Epithelial cell of prostate (primary cell): ENCODE results near the gene RNF169.
"Not testable (repeated sequence)": the region's sequence is repeated elsewhere in the genome, so short reads cannot be mapped to it uniquely, and the experiment has no call there.

Source experiments
- DNase-seq: peaks from one replicate; pipeline ENCODE4 v3.0.0-alpha.2; 2011; ENCODE audit warnings: low read depth, low spot score
- H3K27ac ChIP-seq: fragments of 450-650 bp; 2 replicates; pipeline ENCODE4 v1.5.1; 2017; ENCODE audit warnings: mild to moderate bottlenecking

The RNF169 gene

GRCh38 chr11:74726547-74727182, 22.0 kb upstream of the RNF169 start:
- peak; percentile 10 for DNase-seq
- no peak overlapping the region for H3K27ac ChIP-seq

- no peak for DNase-seq
Observed at GRCh38 chr11:74729397-74729796, 19.3 kb upstream of the RNF169 start.

GRCh38 chr11:74730571-74731260, 17.9 kb upstream of the RNF169 start:
- DNase-seq, result no peak
- no peak overlapping the region for H3K27ac ChIP-seq

More at GRCh38 chr11:74729397-74729796, 19.3 kb upstream of the RNF169 start:
- no peak overlapping the region for H3K27ac ChIP-seq

- DNase-seq, result no peak
Observed at GRCh38 chr11:74731301-74732094, 17.2 kb upstream of the RNF169 start, which contains the start of gene CHRDL2. Gene CHRDL2, minus strand, starts transcription at chr11:74731426. Its CDS starts 538 bp downstream, at chr11:74730888.

DNA sequence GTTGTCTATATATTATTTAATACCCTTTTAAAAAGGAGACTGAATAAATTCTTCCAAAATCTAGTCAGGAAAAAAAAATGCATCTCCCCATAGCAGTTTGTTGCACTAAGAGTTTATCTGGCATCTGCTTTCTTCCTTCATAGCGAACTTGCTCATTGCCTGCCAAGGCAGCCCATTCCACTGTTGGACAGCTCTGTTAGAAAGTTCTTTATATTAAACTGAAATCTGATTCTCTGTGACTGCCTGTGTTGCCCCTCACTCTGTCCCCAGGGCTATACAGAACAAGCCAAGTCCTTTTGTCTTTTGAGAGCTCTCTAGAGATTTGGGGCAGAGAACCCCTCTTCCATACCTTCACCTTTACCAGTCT, 14.1 kb upstream of the RNF169 start:
- DNase-seq, result no peak
- H3K27ac ChIP-seq, result no peak overlapping the region

More at GRCh38 chr11:74731301-74732094, 17.2 kb upstream of the RNF169 start, which contains the start of gene CHRDL2:
- no peak within 1 kb of the TSS for H3K27ac ChIP-seq

- no peak for DNase-seq
- H3K27ac ChIP-seq, result no peak overlapping the region
Observed at GRCh38 chr11:74735365-74735928, 13.2 kb upstream of the RNF169 start.

- DNase-seq, result no peak
- H3K27ac ChIP-seq, result no peak overlapping the region
Observed at GRCh38 chr11:74736031-74736430, 12.6 kb upstream of the RNF169 start.

GRCh38 chr11:74739546-74740270, 8.9 kb upstream of the RNF169 start:
- H3K27ac ChIP-seq, result no peak overlapping the region
- peak; percentile 12 for DNase-seq

DNA sequence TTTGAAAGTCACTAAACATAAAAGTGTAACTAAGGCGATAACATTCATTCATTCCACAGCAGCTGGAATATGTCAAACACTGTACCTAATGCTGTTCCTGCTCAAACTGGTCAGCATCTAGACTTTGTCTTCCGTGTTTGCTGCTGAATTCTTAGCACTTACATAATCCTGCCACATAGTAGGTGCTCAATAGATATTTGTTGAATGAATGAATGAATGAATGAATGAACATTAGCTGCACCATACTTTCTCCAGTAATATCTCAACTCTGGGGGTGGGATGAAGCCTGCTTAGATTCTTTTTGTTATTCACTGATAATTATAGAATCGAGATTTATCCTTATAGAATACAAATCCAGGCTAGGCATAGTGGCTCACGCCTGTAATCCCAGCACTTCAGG, 6.6 kb upstream of the RNF169 start:
- DNase-seq, result no peak
- no peak overlapping the region for H3K27ac ChIP-seq

- no peak for DNase-seq
Observed at GRCh38 chr11:74743640-74744039, 5.0 kb upstream of the RNF169 start.

DNA sequence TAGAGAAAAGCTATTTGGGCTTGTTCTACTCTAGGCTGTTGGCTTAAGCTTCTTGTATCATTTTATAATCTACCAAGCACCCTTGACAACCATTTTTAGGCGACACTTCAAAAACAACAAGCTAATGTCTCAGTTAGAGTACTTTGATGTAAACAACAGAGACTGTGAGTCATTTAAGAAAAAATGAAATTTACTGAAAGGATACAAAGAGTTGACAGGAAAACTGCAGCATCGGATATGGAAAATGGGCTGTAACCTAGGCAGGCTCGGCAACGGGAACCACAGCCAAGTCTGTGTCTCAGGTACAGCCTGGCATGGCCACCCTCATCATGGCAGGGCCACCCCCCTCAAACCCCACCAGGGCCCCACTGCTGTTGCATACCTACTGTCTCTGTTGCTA, 4.4 kb upstream of the RNF169 start:
- H3K27ac ChIP-seq, result no peak overlapping the region
- DNase-seq, result no peak

More at GRCh38 chr11:74743640-74744039, 5.0 kb upstream of the RNF169 start:
- no peak overlapping the region for H3K27ac ChIP-seq

DNA sequence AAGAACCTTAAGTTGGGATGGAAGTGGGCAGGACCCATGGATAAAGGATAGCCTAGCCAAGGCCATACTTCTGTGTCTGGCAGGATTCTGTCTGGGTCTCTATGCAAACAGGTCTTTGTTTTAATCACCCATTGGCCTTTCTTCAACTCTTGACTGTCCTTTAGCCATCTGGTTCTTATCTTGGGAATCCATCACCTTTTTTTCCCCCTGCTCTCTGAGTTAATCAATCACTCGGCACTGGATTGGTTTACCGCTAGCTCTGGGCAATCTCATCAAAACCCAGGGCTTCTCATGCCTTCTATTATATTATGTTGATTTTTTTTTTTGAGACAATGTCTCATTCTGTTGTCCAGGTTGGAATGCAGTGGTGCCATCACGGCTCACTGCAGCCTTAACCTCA, 1.8 kb upstream of the RNF169 start:
- H3K27ac ChIP-seq, result no peak overlapping the region
- DNase-seq, result no peak

DNA sequence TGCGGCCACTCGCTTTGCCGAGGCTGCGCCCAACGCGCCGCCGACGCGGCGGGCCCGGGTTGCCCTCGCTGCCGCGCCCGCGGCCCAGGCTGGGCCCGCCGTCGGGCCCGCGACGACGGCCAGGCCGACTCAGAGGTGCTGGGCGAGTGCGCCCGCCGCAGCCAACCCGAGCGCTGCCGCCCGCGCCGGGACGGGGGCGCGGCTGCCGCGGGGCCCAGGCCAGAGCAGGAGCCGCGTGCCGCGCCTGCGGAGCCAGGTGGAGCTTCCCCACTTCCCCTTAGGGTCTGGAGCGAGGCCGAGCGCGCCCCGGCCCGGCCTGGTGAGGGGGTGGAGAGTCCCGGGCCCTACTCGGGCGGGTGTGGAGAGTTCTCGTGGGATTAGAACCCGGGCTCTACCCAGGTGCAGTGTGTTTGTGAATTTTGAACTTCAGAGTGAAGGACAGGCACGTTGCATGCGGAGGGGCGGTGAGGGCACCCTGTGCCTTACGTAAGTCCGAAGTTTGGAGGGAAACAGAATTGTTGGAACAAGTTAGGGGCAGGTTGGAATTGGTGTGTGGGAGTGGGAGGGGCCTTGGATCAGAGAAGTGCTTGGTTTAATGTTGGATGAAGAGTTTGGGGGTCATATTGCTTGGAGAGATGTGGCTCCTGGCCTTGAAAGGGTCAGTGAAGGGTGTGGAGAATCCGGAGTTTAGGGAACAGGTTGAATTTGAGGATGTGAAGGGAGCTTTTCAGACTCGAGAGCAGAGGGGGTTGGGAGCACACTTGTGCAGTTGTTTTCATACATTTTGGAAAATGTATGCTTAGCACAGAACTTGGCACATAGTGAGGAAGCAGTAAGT, 697 bp downstream of the RNF169 start:
- H3K27ac ChIP-seq, result peak overlapping the region; percentile 89
- no peak for DNase-seq

DNA sequence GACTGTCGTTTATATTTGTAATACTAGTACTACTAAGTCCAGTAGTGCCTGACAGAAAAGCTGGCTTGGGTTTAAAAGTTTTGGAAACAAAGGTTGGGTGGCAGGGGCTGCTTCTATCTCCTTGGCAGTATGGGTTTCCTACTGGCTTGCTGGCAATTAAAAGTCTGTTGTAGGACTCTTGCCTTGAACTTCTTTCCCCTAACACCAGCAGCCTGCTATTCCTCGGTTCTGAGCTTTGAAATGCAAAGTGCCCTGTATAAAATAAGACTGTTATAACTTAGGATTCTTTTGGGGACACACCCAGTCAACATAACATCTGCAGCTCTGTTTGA, 1.3 kb downstream of the RNF169 start:
- no peak for DNase-seq
- peak overlapping the region; percentile 89 for H3K27ac ChIP-seq

- DNase-seq, H3K27ac ChIP-seq: not testable (repeated sequence)
Observed at GRCh38 chr11:74750598-74750997, 1.9 kb downstream of the RNF169 start.

DNA sequence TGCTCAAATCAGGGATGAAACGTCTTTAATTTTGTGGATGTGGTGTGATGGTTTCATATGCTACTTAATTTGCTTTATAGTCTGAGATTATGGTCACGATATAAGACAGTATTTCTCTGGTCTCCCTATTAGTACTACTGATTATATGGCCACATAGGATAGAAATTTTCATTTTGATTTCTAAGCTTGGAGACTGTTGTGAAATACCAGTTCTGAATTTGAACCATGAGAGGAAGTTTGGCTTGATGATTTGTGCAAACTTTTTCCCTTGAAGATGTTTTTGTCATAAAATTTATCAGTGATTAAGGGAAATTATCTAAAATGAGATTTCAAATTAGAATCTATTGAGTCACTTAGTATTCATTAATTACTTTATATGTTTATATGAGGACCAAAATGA, 2.7 kb downstream of the RNF169 start:
- no peak overlapping the region for H3K27ac ChIP-seq
- DNase-seq, result no peak

DNA sequence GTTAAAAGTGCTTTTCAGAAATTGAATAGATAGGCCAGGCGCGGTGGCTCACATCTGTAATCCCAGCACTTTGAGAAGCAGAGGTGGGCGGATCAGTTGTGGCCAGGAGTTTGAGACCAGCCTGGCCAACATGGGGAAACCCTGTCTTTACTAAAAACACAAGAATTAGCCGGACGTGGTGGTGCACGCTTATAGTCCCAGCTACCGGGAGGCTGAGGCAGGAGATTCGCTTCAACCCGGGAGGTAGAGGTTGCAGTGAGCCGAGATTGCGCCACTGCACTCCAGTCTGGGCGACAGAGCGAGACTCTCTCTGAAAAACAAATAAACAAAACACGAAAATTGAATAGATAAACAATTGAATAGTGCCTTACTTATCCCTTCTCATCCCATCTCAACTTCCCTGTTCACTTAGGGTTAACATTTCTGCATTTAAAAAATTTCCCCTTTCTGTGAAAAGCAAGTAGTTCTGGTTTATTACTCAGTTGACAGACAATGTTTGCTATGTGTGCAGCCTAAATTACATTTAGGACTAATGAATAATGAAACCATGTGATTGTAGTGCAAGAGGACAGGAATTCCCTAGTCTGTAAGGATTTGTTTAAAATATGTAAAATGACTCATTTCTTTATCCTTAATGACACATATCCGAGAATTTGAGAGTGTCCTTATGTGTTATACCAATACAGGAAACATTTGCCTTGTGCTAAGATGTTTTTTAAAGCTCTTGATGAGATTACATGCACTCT, 6.0 kb downstream of the RNF169 start:
- DNase-seq, result peak; percentile 75
- peak overlapping the region; percentile 93 for H3K27ac ChIP-seq

DNA sequence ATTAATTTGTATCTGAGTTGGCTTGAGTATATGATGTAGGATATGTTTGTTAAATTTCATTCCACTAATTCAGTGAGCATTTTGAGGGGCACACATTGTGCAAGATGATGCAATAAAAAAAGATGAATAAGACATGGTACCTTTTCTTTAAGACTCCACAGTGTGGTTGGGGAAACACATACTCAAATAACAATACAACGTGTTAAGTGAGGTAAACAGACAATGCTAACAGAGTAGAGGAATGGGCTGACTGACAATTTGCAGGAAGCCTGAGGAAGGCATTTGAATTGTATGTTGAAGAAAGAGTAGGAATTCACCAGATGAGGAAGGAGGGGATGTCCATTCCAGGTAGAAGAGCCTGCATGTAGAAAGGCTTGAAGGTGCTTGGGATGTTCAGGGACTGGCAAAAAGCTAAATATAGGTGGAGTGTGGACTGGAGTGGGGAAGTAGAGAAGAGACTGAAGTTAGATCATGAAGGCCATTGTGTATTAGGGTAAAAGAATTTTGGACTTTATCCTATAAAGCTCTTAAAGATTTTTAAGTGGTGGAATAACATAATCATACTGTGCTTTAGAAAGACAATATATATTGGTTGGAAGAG, 6.8 kb downstream of the RNF169 start:
- peak overlapping the region; percentile 93 for H3K27ac ChIP-seq
- DNase-seq, result no peak
